ENCODE results near the gene CCER1.

The CCER1 gene

DNA sequence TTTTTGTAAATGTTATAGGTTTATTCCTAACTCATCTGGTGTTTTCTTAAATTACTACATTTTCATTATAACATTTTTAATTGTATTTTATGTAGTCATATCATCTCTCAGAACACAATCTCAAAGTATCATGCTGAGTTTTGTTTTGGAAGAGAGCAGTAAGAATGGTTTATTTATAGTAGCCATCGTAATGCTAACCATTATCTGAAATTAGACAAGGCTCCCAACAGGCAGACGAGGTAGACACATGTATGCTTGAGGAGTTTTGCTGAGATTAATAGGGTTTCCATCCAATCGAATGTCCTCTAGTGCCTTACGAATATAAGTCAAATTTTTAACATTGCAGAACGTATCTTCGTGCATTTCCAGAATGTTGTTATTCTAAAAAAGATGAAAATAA lies 9.0 kb upstream of the CCER1 start:
- H3K27ac ChIP-seq, result no peak overlapping the region
- TF ChIP-seq, protein P1, sequence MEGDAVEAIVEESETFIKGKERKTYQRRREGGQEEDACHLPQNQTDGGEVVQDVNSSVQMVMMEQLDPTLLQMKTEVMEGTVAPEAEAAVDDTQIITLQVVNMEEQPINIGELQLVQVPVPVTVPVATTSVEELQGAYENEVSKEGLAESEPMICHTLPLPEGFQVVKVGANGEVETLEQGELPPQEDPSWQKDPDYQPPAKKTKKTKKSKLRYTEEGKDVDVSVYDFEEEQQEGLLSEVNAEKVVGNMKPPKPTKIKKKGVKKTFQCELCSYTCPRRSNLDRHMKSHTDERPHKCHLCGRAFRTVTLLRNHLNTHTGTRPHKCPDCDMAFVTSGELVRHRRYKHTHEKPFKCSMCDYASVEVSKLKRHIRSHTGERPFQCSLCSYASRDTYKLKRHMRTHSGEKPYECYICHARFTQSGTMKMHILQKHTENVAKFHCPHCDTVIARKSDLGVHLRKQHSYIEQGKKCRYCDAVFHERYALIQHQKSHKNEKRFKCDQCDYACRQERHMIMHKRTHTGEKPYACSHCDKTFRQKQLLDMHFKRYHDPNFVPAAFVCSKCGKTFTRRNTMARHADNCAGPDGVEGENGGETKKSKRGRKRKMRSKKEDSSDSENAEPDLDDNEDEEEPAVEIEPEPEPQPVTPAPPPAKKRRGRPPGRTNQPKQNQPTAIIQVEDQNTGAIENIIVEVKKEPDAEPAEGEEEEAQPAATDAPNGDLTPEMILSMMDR (conservative IDR thresholded peaks at IDR 0.05; ENCODE audit: low read depth), result no peak
- DNase-seq (ENCODE audit: low spot score), result no peak
- CTCF ChIA-PET, result interaction anchor here (0.7 kb wide), 1 partner anchor 375 kb away, joined by 3 read pairs; no protein-coding TSS in a partner anchor
- POLR2A ChIA-PET (ENCODE audit: low non-redundant PET), result no interaction called here

DNA sequence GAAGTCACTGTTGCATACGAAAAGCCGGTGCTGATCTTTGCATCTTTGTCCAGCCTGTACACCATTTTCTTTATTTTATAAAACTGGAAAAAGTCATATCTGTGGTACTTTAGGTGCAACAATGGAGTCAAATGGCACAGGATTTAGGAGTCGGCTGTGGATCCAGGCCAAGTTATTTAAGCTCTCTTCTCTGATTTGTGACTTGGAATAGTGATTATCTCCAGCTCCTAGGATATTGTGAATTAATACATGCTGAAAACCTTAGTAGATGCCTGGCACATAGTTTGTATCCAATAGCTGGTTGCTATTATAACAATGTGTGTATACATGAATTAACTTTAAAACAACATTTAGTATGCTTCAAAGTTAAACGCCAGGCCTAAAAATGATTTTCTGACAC lies 6.2 kb upstream of the CCER1 start:
- POLR2A ChIA-PET (ENCODE audit: low non-redundant PET), result no interaction called here
- CTCF ChIA-PET, result no interaction called here

DNA sequence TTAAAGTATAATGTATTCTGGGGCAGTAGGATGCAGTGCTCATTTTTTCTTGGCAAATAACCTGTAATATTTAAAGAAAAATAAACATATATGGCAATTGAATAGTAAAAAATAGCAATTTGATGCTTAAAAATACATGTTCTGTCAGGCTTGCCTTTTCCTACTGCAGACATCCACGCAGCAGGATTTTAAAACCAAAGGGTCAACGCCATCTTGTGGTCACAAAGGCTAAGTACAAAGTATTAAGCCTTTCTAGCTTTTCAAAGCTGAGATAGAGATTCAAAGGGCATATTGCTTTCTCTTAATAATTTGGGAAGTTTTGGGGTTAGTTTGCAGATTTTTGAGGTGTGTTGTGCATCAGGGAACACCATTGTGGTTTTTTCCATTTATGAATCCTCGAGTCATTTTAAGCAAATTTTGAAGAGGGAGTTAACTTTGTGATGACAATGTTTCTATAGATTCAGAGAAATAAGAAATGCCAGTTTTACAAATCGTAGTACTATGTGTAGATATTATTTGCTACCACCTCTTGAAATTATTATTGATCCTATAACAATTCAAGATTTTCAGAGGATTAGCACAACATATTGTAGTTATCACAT lies 4.7 kb upstream of the CCER1 start:
- TF ChIP-seq, protein P1 (conservative IDR thresholded peaks at IDR 0.05; ENCODE audit: low read depth), result peak; percentile 79
- peak; percentile 26 for DNase-seq (ENCODE audit: low spot score)
- CTCF ChIA-PET, result interaction anchor here (0.6 to 1.2 kb wide), 7 partner anchors 12 to 1663 kb away, joined by 3 to 4 read pairs (median 3); no protein-coding TSS in a partner anchor
- no peak overlapping the region for H3K27ac ChIP-seq
- POLR2A ChIA-PET (ENCODE audit: low non-redundant PET), result no interaction called here

More for the DNA sequence above, 6.2 kb upstream of the CCER1 start:
- DNase-seq (ENCODE audit: low spot score), result no peak
- H3K27ac ChIP-seq, result no peak overlapping the region
- TF ChIP-seq, protein P1 (conservative IDR thresholded peaks at IDR 0.05; ENCODE audit: low read depth), result no peak

DNA sequence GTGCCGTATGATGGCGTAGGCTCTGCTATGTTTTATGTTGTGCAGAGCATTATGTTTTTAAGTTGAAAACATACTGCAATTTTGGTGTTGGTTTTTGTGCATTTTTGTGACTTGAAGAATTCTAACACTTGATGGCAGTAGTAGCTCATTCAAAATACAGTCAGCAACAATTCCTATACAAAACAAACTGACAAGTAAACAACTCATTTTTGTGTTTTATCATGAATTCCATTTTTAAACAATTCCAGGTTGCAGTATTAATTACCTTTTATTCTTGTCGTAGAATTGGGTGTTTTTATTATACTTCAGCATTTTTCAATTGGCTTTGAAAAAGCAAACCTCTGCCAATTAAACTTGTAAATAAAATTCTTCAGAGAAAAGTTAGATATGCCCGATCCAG lies 4.1 kb upstream of the CCER1 start:
- no peak for DNase-seq (ENCODE audit: low spot score)
- no peak overlapping the region for H3K27ac ChIP-seq
- CTCF ChIA-PET, result interaction anchor here (0.5 to 1.2 kb wide), 7 partner anchors 8 to 1293 kb away, joined by 3 to 5 read pairs (median 3); no protein-coding TSS in a partner anchor
- POLR2A ChIA-PET (ENCODE audit: low non-redundant PET), result no interaction called here
- TF ChIP-seq, protein P1 (conservative IDR thresholded peaks at IDR 0.05; ENCODE audit: low read depth), result no peak

DNA sequence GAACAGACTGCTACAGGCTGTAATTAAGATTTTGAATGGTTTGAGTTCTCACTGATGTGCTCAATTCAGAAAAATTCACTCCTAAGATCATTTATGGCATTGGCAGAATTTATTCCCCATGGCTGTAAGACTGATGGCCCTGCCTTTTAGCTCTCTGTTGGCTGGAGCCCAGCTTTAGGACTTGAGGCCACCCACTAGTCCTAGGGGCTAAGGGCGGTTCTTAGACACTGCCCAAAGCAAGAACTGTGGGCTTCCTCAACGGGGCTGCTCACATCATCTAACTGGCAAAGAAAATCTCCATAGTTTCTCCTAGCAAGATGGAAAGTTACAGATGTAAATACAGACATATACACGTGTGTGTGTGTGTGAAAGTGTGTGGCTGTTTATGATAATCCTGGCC lies 3.4 kb upstream of the CCER1 start:
- H3K27ac ChIP-seq, result no peak overlapping the region
- DNase-seq (ENCODE audit: low spot score), result no peak
- POLR2A ChIA-PET (ENCODE audit: low non-redundant PET), result no interaction called here
- CTCF ChIA-PET, result interaction anchor here (0.5 to 1.4 kb wide), 5 partner anchors 9 to 1294 kb away, joined by 3 to 5 read pairs (median 3); no protein-coding TSS in a partner anchor
- TF ChIP-seq, protein P1 (conservative IDR thresholded peaks at IDR 0.05; ENCODE audit: low read depth), result no peak

DNA sequence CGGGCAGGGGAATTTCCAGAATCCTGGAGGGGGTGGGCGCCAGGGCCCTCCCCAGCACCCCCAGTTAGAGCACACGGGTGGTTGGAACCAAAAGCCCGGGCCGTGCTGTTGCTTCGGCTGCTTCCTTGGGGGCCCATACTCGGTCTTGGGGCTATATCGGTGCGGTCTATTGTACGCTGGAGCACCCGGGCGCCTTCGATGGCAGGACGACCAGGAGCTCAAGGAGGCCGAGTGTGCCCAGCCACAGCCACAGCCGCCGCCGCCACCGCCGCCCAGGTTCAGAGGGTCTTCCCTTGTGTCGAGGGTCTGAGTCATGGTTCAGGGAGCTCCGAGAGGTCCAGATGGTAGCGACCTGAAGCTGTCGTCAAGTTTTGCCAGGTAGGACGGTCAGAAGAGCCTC lies 548 bp downstream of the CCER1 start:
- ChIA-PET CTCF (no interaction called here), POLR2A (ENCODE audit: low non-redundant PET) (no interaction called here)
- TF ChIP-seq, protein P1 (conservative IDR thresholded peaks at IDR 0.05; ENCODE audit: low read depth), result no peak
- DNase-seq (ENCODE audit: low spot score), result no peak
- H3K27ac ChIP-seq, result no peak overlapping the region

All from RWPE1 (cell line).